Activated CD8-positive, alpha-beta T cell treated with anti-CD3 and anti-CD28 coated beads, Interleukin-2, amount 10 ng/mL, durations not matched to agents 7 days and 5 days (primary cell): ENCODE data around the gene GRIK5. TPM values are rescaled to one million over a fixed set of nuclear protein-coding genes. Genes with fewer than 3 reads are reported as not detected.

Experiments
- ATAC-seq: fragments of 150-1000 bp; cut with Tn5 transposase; one replicate; pipeline ENCODE4 v1.10.0; 2021; ENCODE audit warnings: moderate library complexity
- CTCF ChIA-PET: fragments of 350-600 bp; sonication (Branson Sonifier 250); formaldehyde crosslinking; loops from one replicate; lab custom pipeline; 2021; ENCODE audit warnings: antibody characterized with exemption; lab: Charles Lee
- POLR2A ChIA-PET: fragments of 350-600 bp; sonication (Branson Sonifier 250); formaldehyde crosslinking; loops from one replicate; lab custom pipeline; 2021; ENCODE audit warnings: antibody characterized with exemption; lab: Charles Lee
- DNase-seq: peaks from one replicate; pipeline ENCODE4 v3.0.0-alpha.2; 2020
- H3K27ac Mint-ChIP-seq: one replicate; pipeline ENCODE4 v1.8.0; 2021; ENCODE audit warnings: mild to moderate bottlenecking, mixed read lengths
- H3K27me3 Mint-ChIP-seq: one replicate; pipeline ENCODE4 v1.8.0; 2021; ENCODE audit warnings: low read depth, mixed read lengths
- H3K36me3 Mint-ChIP-seq: one replicate; pipeline ENCODE4 v1.8.0; 2021; ENCODE audit warnings: low read depth, mixed read lengths
- H3K4me1 Mint-ChIP-seq: one replicate; pipeline ENCODE4 v1.8.0; 2021; ENCODE audit warnings: low read depth, mixed read lengths
- H3K4me3 Mint-ChIP-seq: one replicate; pipeline ENCODE4 v1.8.0; 2021; ENCODE audit warnings: mild to moderate bottlenecking, mixed read lengths
- H3K9me3 Mint-ChIP-seq: one replicate; pipeline ENCODE4 v1.8.0; 2022; ENCODE audit warnings: mixed read lengths; ENCODE audit not compliant: insufficient read depth
- total RNA-seq, 2 experiments: library from RNA; stranded (reverse); gene quantifications; one replicate each; pipeline ENCODE4 v1.2.3, GENCODE V29; 2021

The GRIK5 gene
- total RNA-seq = under 1 TPM; 0.37 to 0.73 TPM

GRCh38 chr19:42069619-42070351, at the start of gene GRIK5:
Gene GRIK5, minus strand, starts transcription at chr19:42070206. Its CDS starts 4,436 bp downstream, at chr19:42065770.
- POLR2A ChIA-PET = no interaction called here
- Mint-ChIP-seq H3K4me1 (peaks cover 8% of the 10 kb centered on the region), H3K36me3 (no peaks in the 10 kb centered on the region), H3K27ac (no peak within 1 kb of the TSS), H3K4me3 (no peak within 1 kb of the TSS), H3K27me3 (peaks cover 12% of the 10 kb centered on the region), H3K9me3 (no peaks in the 10 kb centered on the region)
- DNase-seq = no peak
- CTCF ChIA-PET = interaction anchor here (1.0 kb wide), 1 partner anchor 39 kb away, joined by 3 read pairs; no protein-coding TSS in a partner anchor
- ATAC-seq = no peak

GRCh38 chr19:42117076-42117475, 47.1 kb upstream of the GRIK5 start:
- Mint-ChIP-seq H3K27ac (no peak overlapping the region), H3K9me3 (no peaks in the 10 kb centered on the region), H3K36me3 (peaks cover 17% of the 10 kb centered on the region), H3K4me3 (no peak overlapping the region), H3K4me1 (peaks cover 44% of the 10 kb centered on the region), H3K27me3 (no peaks in the 10 kb centered on the region)
- ATAC-seq (no peak), DNase-seq (no peak)
- POLR2A ChIA-PET = no interaction called here
- CTCF ChIA-PET = interaction anchor here (3.8 kb wide), 1 partner anchor 162 kb away, joined by 12 read pairs; no protein-coding TSS in a partner anchor

GRCh38 chr19:42116308-42117075, 46.5 kb upstream of the GRIK5 start:
- peaks cover 44% of the 10 kb centered on the region for H3K4me1 Mint-ChIP-seq
- peaks cover 13% of the 10 kb centered on the region for H3K36me3 Mint-ChIP-seq
- H3K9me3 Mint-ChIP-seq = no peaks in the 10 kb centered on the region
- ATAC-seq = no peak
- POLR2A ChIA-PET = no interaction called here
- no peak overlapping the region for H3K4me3 Mint-ChIP-seq
- no peaks in the 10 kb centered on the region for H3K27me3 Mint-ChIP-seq
- CTCF ChIA-PET = interaction anchor here (1.3 to 3.8 kb wide), 2 partner anchors 16 to 163 kb away, joined by 3 to 12 read pairs; no protein-coding TSS in a partner anchor
- DNase-seq = no peak
- peak overlapping the region; percentile 34 for H3K27ac Mint-ChIP-seq

- H3K27ac Mint-ChIP-seq = peak overlapping the region; percentile 3
- ATAC-seq (no peak), DNase-seq (no peak)
- H3K27me3 Mint-ChIP-seq = no peaks in the 10 kb centered on the region
- H3K4me1 Mint-ChIP-seq = peaks cover 38% of the 10 kb centered on the region
- H3K36me3 Mint-ChIP-seq = peaks cover 13% of the 10 kb centered on the region
- no peaks in the 10 kb centered on the region for H3K9me3 Mint-ChIP-seq
- ChIA-PET CTCF (interaction anchor here (0.9 to 3.8 kb wide), 5 partner anchors 16 to 164 kb away, joined by 3 to 12 read pairs (median 3); no protein-coding TSS in a partner anchor), POLR2A (no interaction called here)
- no peak overlapping the region for H3K4me3 Mint-ChIP-seq
Observed at GRCh38 chr19:42115705-42116104, 45.7 kb upstream of the GRIK5 start.

GRCh38 chr19:42115219-42115618, 45.2 kb upstream of the GRIK5 start:
- POLR2A ChIA-PET = no interaction called here
- H3K36me3 Mint-ChIP-seq = peaks cover 13% of the 10 kb centered on the region
- ATAC-seq = no peak

GRCh38 chr19:42114412-42114811, 44.4 kb upstream of the GRIK5 start:
- POLR2A ChIA-PET = interaction anchor here (0.6 kb wide), 1 partner anchor 321 kb away, joined by 3 read pairs; no protein-coding TSS in a partner anchor
- ATAC-seq = no peak
- CTCF ChIA-PET = interaction anchor here (1.2 to 3.8 kb wide), 5 partner anchors 8 to 165 kb away, joined by 3 to 16 read pairs (median 5); partner anchors contain the start of gene POU2F2

More at GRCh38 chr19:42115219-42115618, 45.2 kb upstream of the GRIK5 start:
- Mint-ChIP-seq H3K9me3 (no peaks in the 10 kb centered on the region), H3K4me1 (peaks cover 36% of the 10 kb centered on the region), H3K27me3 (no peaks in the 10 kb centered on the region), H3K27ac (no peak overlapping the region), H3K4me3 (no peak overlapping the region)
- no peak for DNase-seq
- CTCF ChIA-PET = interaction anchor here (0.9 to 3.8 kb wide), 6 partner anchors 8 to 164 kb away, joined by 3 to 16 read pairs (median 4); no protein-coding TSS in a partner anchor

GRCh38 chr19:42113641-42114348, 43.8 kb upstream of the GRIK5 start:
- peaks cover 37% of the 10 kb centered on the region for H3K4me1 Mint-ChIP-seq
- DNase-seq (no peak), ATAC-seq (no peak)
- ChIA-PET POLR2A (no interaction called here), CTCF (interaction anchor here (0.7 to 3.2 kb wide), 9 partner anchors 9 to 166 kb away, joined by 3 to 16 read pairs (median 4); partner anchors contain the start of gene POU2F2)
- H3K4me3 Mint-ChIP-seq = no peak overlapping the region
- H3K36me3 Mint-ChIP-seq = peaks cover 13% of the 10 kb centered on the region
- peak overlapping the region; percentile 30 for H3K27ac Mint-ChIP-seq
- H3K27me3 Mint-ChIP-seq = no peaks in the 10 kb centered on the region
- H3K9me3 Mint-ChIP-seq = no peaks in the 10 kb centered on the region

More at GRCh38 chr19:42114412-42114811, 44.4 kb upstream of the GRIK5 start:
- DNase-seq = no peak
- Mint-ChIP-seq H3K27me3 (no peaks in the 10 kb centered on the region), H3K4me3 (no peak overlapping the region), H3K27ac (peak overlapping the region; percentile 30), H3K36me3 (peaks cover 13% of the 10 kb centered on the region), H3K9me3 (no peaks in the 10 kb centered on the region), H3K4me1 (peaks cover 34% of the 10 kb centered on the region)

GRCh38 chr19:42111811-42112210, 41.8 kb upstream of the GRIK5 start:
- CTCF ChIA-PET = interaction anchor here (0.8 to 3.2 kb wide), 7 partner anchors 9 to 125 kb away, joined by 3 to 16 read pairs (median 4); partner anchors contain the start of gene POU2F2

GRCh38 chr19:42111384-42111783, 41.4 kb upstream of the GRIK5 start:
- DNase-seq (no peak), ATAC-seq (no peak)
- Mint-ChIP-seq H3K4me1 (peaks cover 41% of the 10 kb centered on the region), H3K4me3 (no peak overlapping the region), H3K9me3 (no peaks in the 10 kb centered on the region), H3K27me3 (no peaks in the 10 kb centered on the region), H3K27ac (peak overlapping the region; percentile 2), H3K36me3 (peaks cover 8% of the 10 kb centered on the region)
- CTCF ChIA-PET = interaction anchor here (0.8 to 4.0 kb wide), 9 partner anchors 9 to 168 kb away, joined by 3 to 40 read pairs (median 4); partner anchors contain the start of gene POU2F2
- POLR2A ChIA-PET = interaction anchor here (1.1 kb wide), 1 partner anchor 12 kb away, joined by 3 read pairs; no protein-coding TSS in a partner anchor

More at GRCh38 chr19:42111811-42112210, 41.8 kb upstream of the GRIK5 start:
- H3K27me3 Mint-ChIP-seq = no peaks in the 10 kb centered on the region
- H3K27ac Mint-ChIP-seq = peak overlapping the region; percentile 2
- peaks cover 41% of the 10 kb centered on the region for H3K4me1 Mint-ChIP-seq
- DNase-seq (no peak), ATAC-seq (no peak)
- POLR2A ChIA-PET = no interaction called here
- H3K36me3 Mint-ChIP-seq = peaks cover 9% of the 10 kb centered on the region
- H3K9me3 Mint-ChIP-seq = no peaks in the 10 kb centered on the region
- no peak overlapping the region for H3K4me3 Mint-ChIP-seq

GRCh38 chr19:42110658-42111057, 40.7 kb upstream of the GRIK5 start:
- Mint-ChIP-seq H3K27ac (peak overlapping the region; percentile 13), H3K9me3 (no peaks in the 10 kb centered on the region), H3K36me3 (peaks cover 4% of the 10 kb centered on the region), H3K4me1 (peaks cover 41% of the 10 kb centered on the region), H3K4me3 (no peak overlapping the region), H3K27me3 (no peaks in the 10 kb centered on the region)
- CTCF ChIA-PET = interaction anchor here (0.9 to 4.0 kb wide), 9 partner anchors 13 to 214 kb away, joined by 3 to 40 read pairs (median 4); partner anchors contain the start of gene POU2F2
- POLR2A ChIA-PET = interaction anchor here (1.1 kb wide), 1 partner anchor 12 kb away, joined by 3 read pairs; no protein-coding TSS in a partner anchor
- ATAC-seq (no peak), DNase-seq (no peak)
